HG03558 (cell line): ENCODE measurements around the gene ACSF2.

Source experiments
- ATAC-seq: cut with Tn5 transposase; IDR thresholded peaks from one replicate; pipeline ENCODE4 v1.9.1; 2021; ENCODE audit warnings: moderate number of reproducible peaks; ENCODE audit not compliant: unreplicated experiment; ENCODE audit errors: extremely low read depth

ACSF2 gene

DNA sequence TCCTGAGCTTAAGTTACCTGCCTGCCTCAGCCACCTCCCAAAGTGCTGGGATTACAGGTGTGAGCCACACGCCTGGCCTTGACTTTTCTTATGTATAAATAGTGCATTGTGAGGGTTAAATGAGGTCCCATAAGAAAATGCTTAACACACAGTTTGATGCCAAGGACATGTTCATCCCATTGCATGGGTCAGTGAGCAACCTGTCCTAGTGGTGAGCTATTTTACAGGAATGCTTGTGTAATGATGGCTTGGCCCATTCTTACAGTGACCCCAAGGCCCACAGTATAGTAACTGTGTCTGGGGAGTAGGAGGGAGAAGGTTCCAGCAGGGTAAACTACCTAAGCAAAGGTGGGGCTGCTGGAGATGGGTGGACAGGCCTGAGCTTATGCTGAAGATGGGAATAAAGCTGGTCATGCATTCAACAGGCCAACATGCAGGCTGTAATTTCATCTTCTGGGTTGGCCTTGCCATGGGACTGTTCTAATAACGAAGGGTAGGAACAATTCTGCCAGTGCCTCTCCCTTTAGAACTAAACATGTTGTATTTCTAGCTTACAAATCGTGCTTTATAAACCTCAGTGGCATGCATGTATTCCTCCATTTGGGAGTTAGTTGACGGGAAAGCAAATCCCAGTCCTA, 6.2 kb downstream of the ACSF2 start:
- no peak for ATAC-seq

DNA sequence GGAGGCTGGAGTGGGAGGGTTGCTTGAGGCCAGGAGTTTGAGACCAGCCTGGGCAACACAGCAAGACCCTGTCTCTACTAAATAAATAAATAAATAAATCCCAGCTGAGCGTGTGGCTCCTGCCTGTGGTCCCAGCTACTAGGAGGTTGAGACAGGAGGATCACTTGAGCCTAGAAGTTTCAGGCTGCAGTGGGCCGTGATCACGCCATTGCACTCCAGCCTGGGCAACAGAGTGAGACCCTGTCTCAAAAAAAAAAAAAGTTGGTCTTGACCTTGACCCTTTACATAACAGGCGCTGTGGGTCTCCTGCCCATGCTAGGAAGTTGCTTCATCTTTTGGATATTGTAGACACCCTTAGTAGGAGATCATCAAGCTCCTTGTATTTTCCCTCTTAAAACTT, 11.4 kb downstream of the ACSF2 start:
- ATAC-seq: no peak

GRCh38 chr17:50439008-50439407, 13.0 kb downstream of the ACSF2 start:
- no peak for ATAC-seq

GRCh38 chr17:50440172-50440837, 14.3 kb downstream of the ACSF2 start:
- no peak for ATAC-seq

- no peak for ATAC-seq
Measured at GRCh38 chr17:50440838-50441829, 15.1 kb downstream of the ACSF2 start.

- ATAC-seq: no peak
Measured at GRCh38 chr17:50443505-50443974, 17.5 kb downstream of the ACSF2 start.

GRCh38 chr17:50444841-50445715, 19.1 kb downstream of the ACSF2 start:
- no peak for ATAC-seq

DNA sequence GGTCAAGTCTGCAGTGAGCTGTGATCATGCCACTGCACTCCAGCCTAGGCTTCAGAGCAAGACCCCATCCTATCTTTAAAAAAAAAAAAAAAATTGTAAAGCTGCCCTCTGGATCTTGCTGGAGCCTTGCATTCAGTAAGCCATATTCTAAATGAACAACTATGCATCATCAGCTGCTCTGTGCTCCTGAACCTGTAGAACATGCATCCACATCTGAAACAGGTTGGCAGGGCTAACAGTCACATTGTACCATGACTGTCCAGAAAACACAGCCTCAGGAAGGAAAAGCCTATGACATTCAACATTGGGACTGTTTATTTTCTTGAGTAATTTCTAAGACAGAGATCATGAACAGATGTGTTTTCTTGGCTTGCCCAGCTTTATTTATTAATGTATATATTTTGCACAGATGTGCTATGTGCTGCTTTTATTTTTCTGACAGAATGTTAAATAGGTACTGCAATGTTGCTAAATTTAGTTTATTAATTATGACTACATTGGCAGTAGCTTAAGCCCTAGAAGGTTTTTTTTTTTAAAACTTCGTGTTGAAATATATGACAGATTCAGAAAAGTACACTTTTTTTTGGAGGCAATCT, 19.8 kb downstream of the ACSF2 start:
- ATAC-seq: no peak

- no peak for ATAC-seq
Measured at GRCh38 chr17:50447870-50448595, 22.0 kb downstream of the ACSF2 start.

DNA sequence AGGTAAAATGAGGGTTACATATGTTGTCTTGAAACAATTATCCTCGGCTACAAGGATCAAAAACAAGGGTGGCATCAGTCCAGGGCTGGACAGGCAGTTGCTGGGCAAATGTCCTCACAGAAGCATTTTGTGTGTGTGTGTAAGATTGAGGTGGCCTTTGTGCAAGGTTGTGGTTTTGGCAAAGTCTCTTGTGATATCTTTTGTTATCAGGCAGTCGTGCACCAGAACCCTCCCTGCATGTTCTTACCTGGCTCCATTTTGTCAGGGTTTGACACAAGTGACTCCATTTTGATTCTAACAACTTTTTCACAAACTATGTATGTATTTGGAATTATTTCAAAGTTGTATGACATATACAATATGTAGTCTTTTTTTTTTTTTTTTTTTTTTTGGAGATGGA, 22.6 kb downstream of the ACSF2 start:
- ATAC-seq: no peak

DNA sequence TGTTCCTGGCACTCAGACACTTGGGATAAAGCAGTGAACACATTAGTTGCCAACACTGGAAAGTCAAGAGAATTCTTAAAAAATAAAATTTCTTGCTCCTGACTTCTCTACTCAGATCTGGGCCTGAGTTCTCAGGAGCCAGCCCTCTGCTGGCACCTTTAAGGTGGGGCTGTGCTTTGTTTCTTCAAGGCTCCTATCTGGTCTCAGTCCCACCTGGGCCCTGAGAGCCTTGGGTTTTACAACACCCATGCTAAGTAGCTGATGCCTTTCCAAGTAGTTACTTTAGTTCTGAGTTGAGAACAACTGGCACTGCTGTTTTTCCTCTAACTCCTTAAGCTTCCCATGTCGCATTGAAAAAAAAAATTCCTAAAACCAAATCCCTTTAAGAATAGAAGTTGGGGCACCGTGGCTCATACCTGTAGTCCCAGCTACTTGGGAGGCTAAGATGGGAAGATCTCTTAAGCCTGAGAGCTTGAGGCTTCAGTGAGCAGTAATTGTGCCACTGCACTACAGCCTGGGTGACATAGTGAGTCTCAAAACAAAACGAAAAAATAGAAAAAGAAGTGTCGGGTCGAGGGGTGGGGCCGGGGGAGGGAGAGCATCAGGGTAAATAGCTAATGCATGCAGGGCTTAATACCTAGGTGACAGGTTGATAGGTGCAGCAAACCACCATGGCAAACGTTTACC, 26.1 kb downstream of the ACSF2 start:
- ATAC-seq: no peak

DNA sequence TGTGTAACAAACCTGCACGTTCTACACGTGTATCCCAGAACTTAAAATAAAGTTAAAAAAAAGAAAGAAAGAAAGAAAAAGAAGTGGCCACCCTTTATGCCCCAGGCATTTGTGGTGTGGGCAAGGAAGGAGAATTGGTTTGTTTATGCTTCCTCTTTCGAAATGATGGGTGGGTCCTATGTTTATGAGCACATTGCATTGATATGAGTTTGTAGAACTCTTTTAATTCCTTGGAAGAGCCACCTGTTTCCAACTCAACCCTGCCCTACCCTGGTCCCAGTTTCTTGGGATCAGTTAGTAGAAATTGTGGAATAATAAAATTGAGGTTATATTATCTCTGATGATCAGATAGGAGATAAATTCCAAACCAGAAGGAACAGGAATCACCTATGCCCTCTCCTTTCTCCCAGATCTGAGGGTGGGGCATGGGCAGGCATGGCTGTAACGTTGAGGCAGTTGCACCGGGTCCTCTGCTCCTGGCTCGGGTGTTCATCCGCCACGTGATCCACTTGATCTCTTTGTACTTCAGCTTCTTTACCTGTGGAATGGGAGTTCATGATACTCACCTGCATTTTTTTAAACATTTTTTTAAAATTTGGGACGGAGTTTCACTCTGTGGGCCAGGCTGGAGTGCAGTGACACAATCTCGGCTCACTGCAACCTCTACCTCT, 26.7 kb downstream of the ACSF2 start:
- ATAC-seq: no peak

GRCh38 chr17:50453901-50454300, 27.9 kb downstream of the ACSF2 start:
- ATAC-seq: no peak

DNA sequence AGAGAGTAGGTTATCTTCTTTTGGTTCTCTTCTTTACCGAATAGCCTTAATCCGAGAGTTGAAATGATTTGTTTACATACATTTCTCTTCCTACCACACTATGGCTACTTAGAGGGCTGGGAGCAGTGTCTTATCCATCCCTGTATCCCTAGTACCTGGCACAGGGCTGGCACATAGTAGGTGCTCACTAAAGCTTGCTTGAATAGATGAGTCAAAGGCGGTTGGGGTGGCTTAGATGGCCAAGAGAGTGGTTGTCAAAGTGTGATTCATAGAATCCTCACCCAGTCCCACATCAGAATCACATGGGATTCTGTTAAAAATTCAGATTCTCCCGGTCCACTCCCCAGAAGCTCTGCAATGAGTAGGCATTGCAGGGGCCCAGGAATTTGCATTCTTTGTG, 31.6 kb downstream of the ACSF2 start:
- no peak for ATAC-seq

DNA sequence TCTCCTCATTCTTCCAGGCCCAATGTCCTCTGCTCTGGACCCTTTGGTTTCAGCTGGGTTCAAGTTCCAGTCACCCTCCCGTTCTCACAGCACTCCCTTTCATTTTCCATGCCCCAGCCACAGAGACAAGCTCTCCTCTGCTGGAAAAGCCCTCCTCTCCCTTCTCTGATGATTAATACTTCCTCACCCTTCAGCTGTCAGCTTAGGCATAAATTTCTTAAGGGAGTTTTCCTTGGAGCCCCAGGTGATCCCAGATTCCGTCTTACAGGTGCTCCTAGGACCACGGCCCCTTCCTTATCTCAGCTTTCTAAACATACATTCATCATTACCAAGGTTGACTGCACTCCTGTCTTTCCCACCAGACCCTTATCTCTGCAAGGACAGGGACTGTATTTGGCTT, 32.3 kb downstream of the ACSF2 start:
- no peak for ATAC-seq

- ATAC-seq: no peak
Measured at GRCh38 chr17:50458701-50459676, 33.0 kb downstream of the ACSF2 start.

GRCh38 chr17:50459756-50460155, 33.7 kb downstream of the ACSF2 start:
- no peak for ATAC-seq
